ENCODE measurements around the gene POU2AF3. TPM values are rescaled to one million over a fixed set of nuclear protein-coding genes. Genes with fewer than 3 reads are reported as not detected.

Gene POU2AF3
- polyA plus RNA-seq, 1 donor: 2.9 TPM

DNA sequence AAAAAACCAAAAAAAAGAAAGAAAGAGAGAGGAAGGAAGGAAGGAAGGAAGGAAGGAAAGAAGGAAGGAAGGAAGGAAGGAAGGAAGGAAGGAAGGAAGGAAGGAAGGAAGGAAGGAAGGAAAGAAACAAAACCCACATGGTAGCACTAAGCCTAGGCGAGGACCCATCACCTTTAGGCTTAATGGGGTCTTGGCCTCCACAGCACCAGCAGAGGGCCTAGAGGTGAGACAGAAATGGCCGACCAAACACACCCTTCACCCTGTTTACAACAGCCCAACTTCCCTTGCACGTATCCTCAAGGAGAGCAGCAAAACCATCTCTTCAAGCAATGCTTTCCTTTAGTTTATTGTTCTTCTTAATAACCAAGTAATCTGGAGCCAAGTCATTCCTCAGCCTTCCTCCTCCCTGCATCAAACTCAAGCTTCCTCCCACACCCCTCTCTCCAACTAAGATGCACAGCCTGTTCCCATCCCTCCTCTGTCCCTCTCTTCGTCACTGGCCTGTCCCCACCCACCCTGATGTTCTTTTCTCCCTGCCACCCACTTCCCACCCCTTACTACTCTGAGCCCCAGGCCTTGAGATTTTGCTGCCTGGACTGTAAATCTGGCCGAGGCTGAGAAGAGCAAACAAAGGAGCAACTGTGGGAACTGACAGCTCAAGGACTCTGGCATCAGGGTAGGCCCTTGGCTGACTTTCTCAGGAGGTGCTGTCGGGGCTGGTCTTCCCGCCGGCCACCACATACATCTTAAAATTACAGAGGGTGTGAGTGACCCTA is 54.8 kb downstream of the POU2AF3 start:
- DNase-seq (ENCODE audit: low read depth): no peak

DNA sequence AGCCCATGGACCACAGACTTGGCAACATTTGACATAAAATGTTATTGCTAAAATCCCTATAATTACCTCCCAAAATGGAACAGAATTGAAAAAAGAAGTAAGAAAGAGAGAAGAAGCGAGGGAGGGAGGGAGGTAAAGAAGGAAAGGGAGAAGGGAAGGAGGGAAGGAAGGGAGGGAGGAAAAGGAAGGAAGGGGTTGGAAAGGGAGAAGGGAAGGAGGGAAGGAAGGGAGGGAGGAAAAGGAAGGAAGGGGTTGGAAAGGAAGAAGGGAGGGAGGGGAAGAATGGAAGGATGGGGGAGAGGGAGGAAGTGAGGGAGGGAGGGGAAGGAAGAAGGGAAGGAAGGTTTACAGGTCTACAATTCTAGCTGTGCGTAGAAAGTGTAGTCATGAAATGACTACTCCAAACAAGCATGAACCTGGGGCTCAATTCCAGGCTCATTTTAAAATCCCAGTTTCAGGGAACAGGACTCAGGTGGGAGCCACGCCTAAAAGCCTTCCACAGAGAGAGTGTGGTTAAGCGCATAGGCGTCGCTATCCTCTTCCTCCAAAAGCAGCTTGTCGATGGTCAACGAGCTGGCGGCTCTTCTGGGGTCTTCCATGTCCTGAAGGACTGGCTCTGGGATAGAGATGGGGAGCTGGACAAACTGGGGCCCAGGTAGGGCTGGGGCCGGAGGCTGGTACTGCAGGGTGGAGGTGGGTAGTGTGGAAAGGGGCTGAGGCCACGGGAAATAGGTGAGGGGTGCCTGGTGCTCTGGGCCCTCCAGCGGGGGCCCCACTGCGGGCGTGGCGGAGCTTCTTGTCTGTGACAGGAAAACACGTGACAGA is 55.6 kb downstream of the POU2AF3 start:
- DNase-seq (ENCODE audit: low read depth): no peak

DNA sequence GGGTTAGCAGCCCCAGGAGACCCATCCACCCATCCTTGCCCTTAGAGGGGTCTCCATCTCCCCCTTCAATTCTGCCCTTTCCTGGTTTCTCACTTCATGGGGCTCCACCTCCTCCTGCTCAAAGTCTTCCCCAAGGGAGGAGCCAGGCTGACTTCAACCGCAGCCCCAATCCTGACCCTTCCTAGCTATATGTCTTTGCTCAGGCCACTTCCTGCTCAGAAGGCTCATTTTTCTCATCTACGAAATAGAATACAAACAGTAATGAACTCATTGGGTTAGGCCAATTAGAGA is 56.2 kb downstream of the POU2AF3 start:
- DNase-seq (ENCODE audit: low read depth): no peak

DNA sequence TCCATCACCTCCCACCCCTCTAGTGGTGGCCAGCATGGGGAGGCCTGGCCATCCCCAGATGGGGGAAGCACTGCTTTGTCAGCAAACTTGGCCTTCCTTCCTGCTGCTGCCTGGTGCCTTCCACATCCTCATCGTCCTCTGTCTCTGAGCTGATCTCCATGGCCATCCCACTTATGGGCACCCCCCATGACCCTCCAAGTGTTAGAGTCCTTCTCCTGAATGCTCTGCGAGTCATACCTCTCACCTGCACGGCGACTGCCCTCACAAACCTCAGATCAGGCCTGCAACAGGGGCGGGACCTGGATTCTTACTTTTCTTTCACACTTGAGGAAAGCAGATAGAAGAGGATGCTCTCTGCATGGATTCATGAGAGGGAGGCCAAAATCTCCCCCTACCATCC is 56.8 kb downstream of the POU2AF3 start:
- no peak for DNase-seq (ENCODE audit: low read depth)

DNA sequence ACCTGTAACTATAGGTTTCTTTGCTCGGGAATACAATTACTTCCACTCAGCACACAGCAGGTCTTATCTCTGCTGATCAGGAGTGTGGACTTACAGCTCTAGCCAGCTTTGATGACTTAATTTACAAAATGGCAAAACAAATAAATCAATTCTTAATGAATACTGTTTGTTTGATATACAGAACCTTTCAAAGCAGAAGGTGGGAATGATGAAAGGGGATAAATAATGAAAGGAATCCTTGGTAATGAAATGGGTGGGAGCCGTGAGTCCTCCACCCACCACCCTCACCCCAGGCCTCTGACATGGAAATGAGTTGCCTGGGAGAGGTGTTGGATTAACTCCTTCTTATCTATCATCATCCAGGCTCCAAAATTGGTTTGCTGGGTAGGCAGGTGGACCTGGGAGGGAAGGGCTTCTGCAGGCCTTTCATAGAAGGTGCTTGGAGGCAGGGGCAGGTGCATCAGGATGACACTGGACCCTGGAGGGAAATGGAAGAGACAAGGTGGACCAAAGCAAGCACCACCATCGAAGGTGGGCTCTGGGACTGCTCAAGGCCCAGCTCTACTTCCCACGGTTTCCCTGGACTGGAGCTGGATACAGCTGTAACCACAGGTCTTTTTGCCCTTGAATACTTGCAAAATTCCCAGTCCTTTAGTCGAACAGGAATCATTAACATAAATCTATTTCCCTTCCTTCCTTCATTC is 57.8 kb downstream of the POU2AF3 start:
- DNase-seq (ENCODE audit: low read depth): no peak

DNA sequence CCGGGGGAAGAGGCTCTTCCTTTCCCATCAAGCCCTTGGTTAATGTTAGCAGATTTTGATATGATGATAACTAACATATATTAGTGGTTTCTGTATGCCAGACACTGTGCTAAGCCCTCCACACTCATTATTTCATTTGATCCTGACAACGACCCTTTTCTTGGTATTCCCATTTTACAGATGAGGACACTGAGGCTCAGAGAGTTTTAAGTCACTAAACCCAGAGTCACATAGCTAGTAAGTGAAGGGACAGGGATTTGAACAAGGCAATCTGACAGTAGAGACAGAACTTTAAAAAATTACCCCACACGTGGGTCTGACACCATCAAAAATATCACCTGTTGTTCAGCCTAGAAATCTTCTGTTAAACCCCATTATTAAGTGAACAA is 58.3 kb downstream of the POU2AF3 start:
- no peak for DNase-seq (ENCODE audit: low read depth)

DNA sequence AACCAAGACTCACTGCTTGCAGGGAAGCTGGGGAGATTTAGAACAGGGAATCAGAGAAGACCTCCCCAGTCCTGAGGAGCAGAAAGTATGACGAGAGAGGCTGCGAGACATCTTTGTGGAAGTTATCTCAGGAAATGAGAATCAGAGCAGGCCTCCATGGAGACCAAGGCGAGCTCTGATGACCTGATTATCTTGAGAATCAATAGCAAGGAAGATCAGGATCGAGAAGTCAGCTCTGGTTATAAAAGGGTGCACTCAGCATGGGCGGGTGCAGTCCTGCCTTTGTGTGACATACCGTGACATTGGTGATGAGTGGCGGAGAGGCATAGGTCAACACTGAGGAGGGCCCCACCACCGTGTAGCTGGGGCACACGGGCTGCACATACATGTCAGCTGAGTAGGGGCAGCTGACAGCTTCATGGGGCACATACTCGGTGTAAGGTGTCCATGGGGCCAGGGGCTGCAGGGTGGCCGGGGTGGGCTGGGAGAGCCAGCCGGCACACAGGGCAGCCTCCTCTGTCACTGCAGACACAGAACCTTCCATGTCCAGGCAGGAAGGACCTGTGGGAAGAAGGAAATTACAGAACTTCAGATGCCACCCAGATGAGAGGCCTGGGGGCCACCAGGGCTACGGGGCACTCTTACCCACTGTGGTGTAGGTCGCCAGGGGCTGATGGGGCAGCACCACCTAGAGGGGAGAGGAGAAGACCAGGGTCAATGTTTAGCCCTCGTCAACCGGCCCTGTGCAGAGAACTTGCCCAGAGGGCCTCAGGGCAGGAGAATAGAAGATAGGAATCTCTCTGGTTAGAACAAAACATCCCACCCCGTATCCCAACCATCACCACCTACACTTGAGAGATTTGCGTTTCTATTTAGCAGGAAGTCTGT is 59.0 kb downstream of the POU2AF3 start:
- DNase-seq (ENCODE audit: low read depth): no peak

Other genes starting within 250 kb of the POU2AF3 start
- gene POU2AF2, start 52.8 kb upstream of the POU2AF3 start, polyA plus RNA-seq (ENCODE audit: insufficient read length): not detected
- gene POU2AF1, start 80.7 kb downstream of the POU2AF3 start, polyA plus RNA-seq (ENCODE audit: insufficient read length): 0.19 TPM
- not detected for gene BTG4, start 213.8 kb downstream of the POU2AF3 start, polyA plus RNA-seq (ENCODE audit: insufficient read length)
- gene HOATZ, start 216.2 kb downstream of the POU2AF3 start, polyA plus RNA-seq (ENCODE audit: insufficient read length): not detected
- gene LAYN, start 242.2 kb downstream of the POU2AF3 start, polyA plus RNA-seq (ENCODE audit: insufficient read length): 3.9 TPM